ENCODE results near the gene SLC44A3. TPM values are rescaled to one million over a fixed set of nuclear protein-coding genes. Genes with fewer than 3 reads are reported as not detected.

Gene SLC44A3
- total RNA-seq, 1 donor from 2014 or later, result 0.77 TPM

GRCh38 chr1:94856004-94856403 is 35.8 kb downstream of the SLC44A3 start:
- Mint-ChIP-seq H3K27me3 (ENCODE audit: low read depth) (no peaks in the 10 kb centered on the region), H3K36me3 (ENCODE audit: low read depth) (no peaks in the 10 kb centered on the region), H3K27ac (ENCODE audit: unreplicated experiment) (no peak overlapping the region), H3K9me3 (no peaks in the 10 kb centered on the region), H3K4me3 (no peak overlapping the region), H3K4me1 (peaks cover 7% of the 10 kb centered on the region)
- no peak for TF ChIP-seq CTCF (conservative IDR thresholded peaks at IDR 0.05)
- DNase-seq (ENCODE audit: low read depth, low spot score), result no peak

- H3K36me3 Mint-ChIP-seq (ENCODE audit: low read depth), result no peaks in the 10 kb centered on the region
- no peak for DNase-seq (ENCODE audit: low read depth, low spot score)
- no peaks in the 10 kb centered on the region for H3K9me3 Mint-ChIP-seq
- no peaks in the 10 kb centered on the region for H3K27me3 Mint-ChIP-seq (ENCODE audit: low read depth)
- no peak overlapping the region for H3K27ac Mint-ChIP-seq (ENCODE audit: unreplicated experiment)
- H3K4me1 Mint-ChIP-seq, result peaks cover 7% of the 10 kb centered on the region
- H3K4me3 Mint-ChIP-seq, result no peak overlapping the region
- TF ChIP-seq CTCF (conservative IDR thresholded peaks at IDR 0.05), result no peak
These were observed 36.7 kb downstream of the SLC44A3 start for GRCh38 chr1:94856868-94857267.

- H3K4me1 Mint-ChIP-seq, result peaks cover 7% of the 10 kb centered on the region
- no peak overlapping the region for H3K27ac Mint-ChIP-seq (ENCODE audit: unreplicated experiment)
- H3K4me3 Mint-ChIP-seq, result no peak overlapping the region
These were observed 38.1 kb downstream of the SLC44A3 start for GRCh38 chr1:94858276-94858675.

DNA sequence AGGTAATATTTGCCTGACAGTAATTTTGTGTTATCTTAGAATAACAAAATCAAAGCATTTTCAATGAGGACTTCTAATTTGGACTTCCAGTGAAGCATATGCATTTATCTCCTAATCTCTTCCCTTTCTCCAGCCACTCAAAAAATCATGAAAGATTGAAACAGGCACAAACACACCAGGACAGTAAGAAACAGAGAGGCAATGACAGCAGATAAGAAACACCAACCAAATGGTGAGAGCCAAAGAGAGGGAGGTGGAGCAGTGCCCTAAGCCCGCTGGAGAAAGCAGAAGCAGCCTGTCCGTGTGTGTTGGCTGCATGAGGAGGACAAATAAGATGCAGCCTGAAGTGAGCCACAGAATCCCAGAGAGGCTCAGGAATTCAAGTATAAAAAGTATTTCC is 39.0 kb downstream of the SLC44A3 start:
- Mint-ChIP-seq H3K4me3 (no peak overlapping the region), H3K4me1 (peaks cover 15% of the 10 kb centered on the region), H3K36me3 (ENCODE audit: low read depth) (no peaks in the 10 kb centered on the region), H3K9me3 (no peaks in the 10 kb centered on the region), H3K27me3 (ENCODE audit: low read depth) (no peaks in the 10 kb centered on the region), H3K27ac (ENCODE audit: unreplicated experiment) (no peak overlapping the region)
- no peak for DNase-seq (ENCODE audit: low read depth, low spot score)
- no peak for TF ChIP-seq CTCF (conservative IDR thresholded peaks at IDR 0.05)

More at GRCh38 chr1:94858276-94858675, 38.1 kb downstream of the SLC44A3 start:
- H3K27me3 Mint-ChIP-seq (ENCODE audit: low read depth), result no peaks in the 10 kb centered on the region
- H3K9me3 Mint-ChIP-seq, result no peaks in the 10 kb centered on the region
- DNase-seq (ENCODE audit: low read depth, low spot score), result no peak
- H3K36me3 Mint-ChIP-seq (ENCODE audit: low read depth), result no peaks in the 10 kb centered on the region
- TF ChIP-seq CTCF (conservative IDR thresholded peaks at IDR 0.05), result no peak

- DNase-seq (ENCODE audit: low read depth, low spot score), result no peak
- Mint-ChIP-seq H3K4me1 (peaks cover 45% of the 10 kb centered on the region), H3K9me3 (no peaks in the 10 kb centered on the region), H3K4me3 (no peak overlapping the region), H3K27ac (ENCODE audit: unreplicated experiment) (no peak overlapping the region), H3K27me3 (ENCODE audit: low read depth) (no peaks in the 10 kb centered on the region), H3K36me3 (ENCODE audit: low read depth) (no peaks in the 10 kb centered on the region)
- no peak for TF ChIP-seq CTCF (conservative IDR thresholded peaks at IDR 0.05)
These were observed 42.6 kb downstream of the SLC44A3 start for GRCh38 chr1:94862718-94863117.
